ENCODE results near the gene UBE3C.

Gene UBE3C

GRCh38 chr7:157299613-157300368, 161.1 kb downstream of the UBE3C start:
- H3K36me3 ChIP-seq (ENCODE audit: control insufficient read depth in 1 of 2, insufficient read depth in 2 of 2, low read length in 2 of 2): no peaks in the 10 kb centered on the region
- H3K9ac ChIP-seq (ENCODE audit: low read length): no peak overlapping the region
- H3K9me3 ChIP-seq (ENCODE audit: insufficient read depth, low read depth, low read length): peaks cover 10% of the 10 kb centered on the region
- H2BK12ac ChIP-seq (ENCODE audit: low read length): no peak overlapping the region
- no peak overlapping the region for H3K18ac ChIP-seq (ENCODE audit: low read length)
- peak overlapping the region; percentile 35 for H3K4me3 ChIP-seq (ENCODE audit: low read depth, low read length)
- H2BK5ac ChIP-seq (ENCODE audit: low read depth, low read length, poor library complexity): no peak overlapping the region
- no peak overlapping the region for H4K12ac ChIP-seq (ENCODE audit: low read depth, low read length)
- H2AK5ac ChIP-seq (ENCODE audit: low read length): no peak overlapping the region
- no peak overlapping the region for H3K23ac ChIP-seq (ENCODE audit: low read length)
- no peak overlapping the region for H3K4me2 ChIP-seq (ENCODE audit: low read length)
- no peak overlapping the region for H3K4ac ChIP-seq (ENCODE audit: low read depth, low read length)
- H4K8ac ChIP-seq (ENCODE audit: low read depth, low read length): no peak overlapping the region
- H3K14ac ChIP-seq (ENCODE audit: low read length): no peak overlapping the region
- no peak overlapping the region for H4K91ac ChIP-seq (ENCODE audit: low read depth, low read length)
- no peak for DNase-seq
- no peaks in the 10 kb centered on the region for H3K79me2 ChIP-seq (ENCODE audit: control insufficient read depth, insufficient read depth, low read length, poor library complexity)
- H2AFZ ChIP-seq (ENCODE audit: insufficient read depth, low read length, poor library complexity): no peak overlapping the region
- WGBS (ENCODE audit: extremely low coverage, insufficient coverage, insufficient read length): 100% methylated on average over 3 of the region's 37 CpGs
- H3K27me3 ChIP-seq (ENCODE audit: insufficient read depth, low read length): no peaks in the 10 kb centered on the region
- no peak overlapping the region for H3K27ac ChIP-seq (ENCODE audit: low read depth, low read length)
- H3K79me1 ChIP-seq (ENCODE audit: low read length): no peaks in the 10 kb centered on the region
- H3K4me1 ChIP-seq (ENCODE audit: control insufficient read depth in 1 of 2, insufficient read depth in 2 of 2, low read length in 2 of 2): no peaks in the 10 kb centered on the region
- H2BK120ac ChIP-seq (ENCODE audit: insufficient read depth, low read length, poor library complexity): no peak overlapping the region

GRCh38 chr7:157300369-157300825, 161.7 kb downstream of the UBE3C start:
- no peak overlapping the region for H2BK5ac ChIP-seq (ENCODE audit: low read depth, low read length, poor library complexity)
- no peak overlapping the region for H3K23ac ChIP-seq (ENCODE audit: low read length)
- no peak overlapping the region for H3K4me2 ChIP-seq (ENCODE audit: low read length)
- no peak overlapping the region for H3K4me3 ChIP-seq (ENCODE audit: low read depth, low read length)
- no peak overlapping the region for H3K4ac ChIP-seq (ENCODE audit: low read depth, low read length)
- no peak for DNase-seq
- no peak overlapping the region for H3K27ac ChIP-seq (ENCODE audit: low read depth, low read length)
- no peak overlapping the region for H4K8ac ChIP-seq (ENCODE audit: low read depth, low read length)
- no peak overlapping the region for H2BK120ac ChIP-seq (ENCODE audit: insufficient read depth, low read length, poor library complexity)
- no CpG with 5 or more reads among the region's 29 CpGs for WGBS (ENCODE audit: extremely low coverage, insufficient coverage, insufficient read length)
- no peaks in the 10 kb centered on the region for H3K27me3 ChIP-seq (ENCODE audit: insufficient read depth, low read length)
- H3K9ac ChIP-seq (ENCODE audit: low read length): no peak overlapping the region
- no peak overlapping the region for H2AFZ ChIP-seq (ENCODE audit: insufficient read depth, low read length, poor library complexity)
- no peak overlapping the region for H3K18ac ChIP-seq (ENCODE audit: low read length)
- peaks cover 10% of the 10 kb centered on the region for H3K9me3 ChIP-seq (ENCODE audit: insufficient read depth, low read depth, low read length)
- H4K12ac ChIP-seq (ENCODE audit: low read depth, low read length): no peak overlapping the region
- H3K14ac ChIP-seq (ENCODE audit: low read length): no peak overlapping the region
- no peak overlapping the region for H2BK12ac ChIP-seq (ENCODE audit: low read length)
- no peak overlapping the region for H4K91ac ChIP-seq (ENCODE audit: low read depth, low read length)
- no peaks in the 10 kb centered on the region for H3K36me3 ChIP-seq (ENCODE audit: control insufficient read depth in 1 of 2, insufficient read depth in 2 of 2, low read length in 2 of 2)
- H2AK5ac ChIP-seq (ENCODE audit: low read length): no peak overlapping the region
- no peaks in the 10 kb centered on the region for H3K79me2 ChIP-seq (ENCODE audit: control insufficient read depth, insufficient read depth, low read length, poor library complexity)
- no peaks in the 10 kb centered on the region for H3K4me1 ChIP-seq (ENCODE audit: control insufficient read depth in 1 of 2, insufficient read depth in 2 of 2, low read length in 2 of 2)
- H3K79me1 ChIP-seq (ENCODE audit: low read length): no peaks in the 10 kb centered on the region

- no peaks in the 10 kb centered on the region for H3K27me3 ChIP-seq (ENCODE audit: insufficient read depth, low read length)
- no peak overlapping the region for H3K18ac ChIP-seq (ENCODE audit: low read length)
- H3K9ac ChIP-seq (ENCODE audit: low read length): no peak overlapping the region
- H3K36me3 ChIP-seq (ENCODE audit: control insufficient read depth in 1 of 2, insufficient read depth in 2 of 2, low read length in 2 of 2): no peaks in the 10 kb centered on the region
- no peak overlapping the region for H2BK5ac ChIP-seq (ENCODE audit: low read depth, low read length, poor library complexity)
- H2AFZ ChIP-seq (ENCODE audit: insufficient read depth, low read length, poor library complexity): no peak overlapping the region
- H3K79me2 ChIP-seq (ENCODE audit: control insufficient read depth, insufficient read depth, low read length, poor library complexity): no peaks in the 10 kb centered on the region
- H3K4me2 ChIP-seq (ENCODE audit: low read length): no peak overlapping the region
- no peak overlapping the region for H4K12ac ChIP-seq (ENCODE audit: low read depth, low read length)
- H3K4ac ChIP-seq (ENCODE audit: low read depth, low read length): no peak overlapping the region
- WGBS (ENCODE audit: extremely low coverage, insufficient coverage, insufficient read length): no CpG with 5 or more reads among the region's 10 CpGs
- H2AK5ac ChIP-seq (ENCODE audit: low read length): no peak overlapping the region
- H4K91ac ChIP-seq (ENCODE audit: low read depth, low read length): no peak overlapping the region
- no peak overlapping the region for H3K27ac ChIP-seq (ENCODE audit: low read depth, low read length)
- H3K23ac ChIP-seq (ENCODE audit: low read length): no peak overlapping the region
- no peak overlapping the region for H3K14ac ChIP-seq (ENCODE audit: low read length)
- no peaks in the 10 kb centered on the region for H3K79me1 ChIP-seq (ENCODE audit: low read length)
- H4K8ac ChIP-seq (ENCODE audit: low read depth, low read length): no peak overlapping the region
- H2BK120ac ChIP-seq (ENCODE audit: insufficient read depth, low read length, poor library complexity): no peak overlapping the region
- DNase-seq: no peak
- peaks cover 10% of the 10 kb centered on the region for H3K9me3 ChIP-seq (ENCODE audit: insufficient read depth, low read depth, low read length)
- H3K4me3 ChIP-seq (ENCODE audit: low read depth, low read length): no peak overlapping the region
- H2BK12ac ChIP-seq (ENCODE audit: low read length): no peak overlapping the region
- H3K4me1 ChIP-seq (ENCODE audit: control insufficient read depth in 1 of 2, insufficient read depth in 2 of 2, low read length in 2 of 2): no peaks in the 10 kb centered on the region
Observed at GRCh38 chr7:157301610-157302120, 162.9 kb downstream of the UBE3C start.

GRCh38 chr7:157306846-157307838, 168.4 kb downstream of the UBE3C start:
- Histone ChIP-seq H2AK5ac (ENCODE audit: low read length) (no peak overlapping the region), H2BK120ac (ENCODE audit: insufficient read depth, low read length, poor library complexity) (no peak overlapping the region), H3K79me2 (ENCODE audit: control insufficient read depth, insufficient read depth, low read length, poor library complexity) (no peaks in the 10 kb centered on the region), H3K4me1 (ENCODE audit: control insufficient read depth in 1 of 2, insufficient read depth in 2 of 2, low read length in 2 of 2) (peaks cover 9 to 16% of the 10 kb centered on the region in 2 experiments), H3K18ac (ENCODE audit: low read length) (no peak overlapping the region), H3K27me3 (ENCODE audit: insufficient read depth, low read length) (no peaks in the 10 kb centered on the region), H3K14ac (ENCODE audit: low read length) (no peak overlapping the region), H2BK12ac (ENCODE audit: low read length) (no peak overlapping the region), H4K12ac (ENCODE audit: low read depth, low read length) (no peak overlapping the region), H3K79me1 (ENCODE audit: low read length) (peaks cover 9% of the 10 kb centered on the region), H3K36me3 (ENCODE audit: control insufficient read depth in 1 of 2, insufficient read depth in 2 of 2, low read length in 2 of 2) (no peaks in the 10 kb centered on the region), H3K4me2 (ENCODE audit: low read length) (no peak overlapping the region), H3K4ac (ENCODE audit: low read depth, low read length) (no peak overlapping the region), H3K4me3 (ENCODE audit: low read depth, low read length) (no peak overlapping the region), H3K23ac (ENCODE audit: low read length) (no peak overlapping the region), H4K91ac (ENCODE audit: low read depth, low read length) (no peak overlapping the region), H3K9me3 (ENCODE audit: insufficient read depth, low read depth, low read length) (no peaks in the 10 kb centered on the region), H2AFZ (ENCODE audit: insufficient read depth, low read length, poor library complexity) (no peak overlapping the region), H3K27ac (ENCODE audit: low read depth, low read length) (no peak overlapping the region), H4K8ac (ENCODE audit: low read depth, low read length) (no peak overlapping the region), H2BK5ac (ENCODE audit: low read depth, low read length, poor library complexity) (no peak overlapping the region), H3K9ac (ENCODE audit: low read length) (no peak overlapping the region)
- WGBS (ENCODE audit: extremely low coverage, insufficient coverage, insufficient read length): no CpG with 5 or more reads among the region's 27 CpGs
- DNase-seq: peak; percentile 89 to 92
